GM13976 (cell line): Measurements from ENCODE around the gene DLX6.

Source experiments
- DNase-seq: peaks from one replicate; pipeline ENCODE4 v3.0.0; 2012; ENCODE audit warnings: low spot score
- in situ Hi-C: fragments of 300-500 bp; cut with MboI; formaldehyde crosslinking; loops from one replicate; pipeline ENCODE4 v1.12.0; 2022; ENCODE audit warnings: low sequenced_read_pairs, mixed read lengths, inconsistent platforms; ENCODE audit not compliant: unreplicated experiment
- TF ChIP-seq, protein P1 (sequence below): IDR thresholded peaks from 2 replicates; pipeline ENCODE4 v1.5.1; 2012; ENCODE audit warnings: borderline replicate concordance, mild to moderate bottlenecking; ENCODE audit not compliant: insufficient read depth; ENCODE audit errors: extremely low read depth, missing control alignments, control extremely low read depth

DLX6 gene

DNA sequence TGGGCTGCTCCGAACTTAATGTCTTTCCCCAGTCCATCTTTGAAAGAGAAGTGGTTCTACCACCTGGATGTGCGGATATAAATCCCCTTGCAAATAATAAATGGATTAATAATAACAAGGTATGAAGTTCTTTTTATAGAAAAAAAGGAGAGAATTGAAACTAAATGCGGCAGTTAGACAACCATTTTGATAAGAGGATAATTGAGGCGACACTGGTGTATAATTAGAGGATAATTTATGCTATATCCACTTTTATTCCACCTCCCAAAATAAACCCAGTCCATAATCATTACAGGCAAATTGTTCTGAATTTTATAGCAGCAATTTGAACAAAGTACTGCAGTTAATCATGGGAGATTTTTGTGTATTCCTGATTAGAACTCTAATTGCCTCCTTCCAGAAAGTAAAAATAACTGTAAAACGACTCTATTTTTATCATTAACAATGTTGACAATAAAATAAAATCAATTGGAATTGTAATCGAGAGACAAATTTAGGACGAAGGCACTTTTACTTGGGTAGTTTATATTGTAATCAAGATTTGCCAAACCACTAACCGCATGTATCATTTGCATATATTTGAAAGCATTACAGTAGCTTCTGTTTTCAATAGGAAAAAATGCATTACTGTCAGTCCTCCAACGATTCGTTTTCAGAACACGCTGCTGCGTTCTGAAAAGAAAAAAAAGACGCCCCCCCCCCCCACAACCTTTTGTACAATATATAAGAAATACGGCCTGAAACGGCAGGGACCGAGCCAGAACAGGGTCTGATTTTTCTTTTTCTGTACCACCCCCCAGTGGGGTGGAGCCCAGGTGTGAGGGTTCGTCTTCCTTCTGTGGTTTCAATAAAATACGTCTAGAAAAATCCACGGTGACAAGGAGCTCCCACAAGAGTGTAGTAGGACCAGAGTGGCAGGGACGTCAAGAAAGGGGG, 838 bp upstream of the DLX6 start:
- DNase-seq = no peak
- in situ Hi-C loops = no loop called here
- TF ChIP-seq, protein P1, sequence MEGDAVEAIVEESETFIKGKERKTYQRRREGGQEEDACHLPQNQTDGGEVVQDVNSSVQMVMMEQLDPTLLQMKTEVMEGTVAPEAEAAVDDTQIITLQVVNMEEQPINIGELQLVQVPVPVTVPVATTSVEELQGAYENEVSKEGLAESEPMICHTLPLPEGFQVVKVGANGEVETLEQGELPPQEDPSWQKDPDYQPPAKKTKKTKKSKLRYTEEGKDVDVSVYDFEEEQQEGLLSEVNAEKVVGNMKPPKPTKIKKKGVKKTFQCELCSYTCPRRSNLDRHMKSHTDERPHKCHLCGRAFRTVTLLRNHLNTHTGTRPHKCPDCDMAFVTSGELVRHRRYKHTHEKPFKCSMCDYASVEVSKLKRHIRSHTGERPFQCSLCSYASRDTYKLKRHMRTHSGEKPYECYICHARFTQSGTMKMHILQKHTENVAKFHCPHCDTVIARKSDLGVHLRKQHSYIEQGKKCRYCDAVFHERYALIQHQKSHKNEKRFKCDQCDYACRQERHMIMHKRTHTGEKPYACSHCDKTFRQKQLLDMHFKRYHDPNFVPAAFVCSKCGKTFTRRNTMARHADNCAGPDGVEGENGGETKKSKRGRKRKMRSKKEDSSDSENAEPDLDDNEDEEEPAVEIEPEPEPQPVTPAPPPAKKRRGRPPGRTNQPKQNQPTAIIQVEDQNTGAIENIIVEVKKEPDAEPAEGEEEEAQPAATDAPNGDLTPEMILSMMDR = no peak

DNA sequence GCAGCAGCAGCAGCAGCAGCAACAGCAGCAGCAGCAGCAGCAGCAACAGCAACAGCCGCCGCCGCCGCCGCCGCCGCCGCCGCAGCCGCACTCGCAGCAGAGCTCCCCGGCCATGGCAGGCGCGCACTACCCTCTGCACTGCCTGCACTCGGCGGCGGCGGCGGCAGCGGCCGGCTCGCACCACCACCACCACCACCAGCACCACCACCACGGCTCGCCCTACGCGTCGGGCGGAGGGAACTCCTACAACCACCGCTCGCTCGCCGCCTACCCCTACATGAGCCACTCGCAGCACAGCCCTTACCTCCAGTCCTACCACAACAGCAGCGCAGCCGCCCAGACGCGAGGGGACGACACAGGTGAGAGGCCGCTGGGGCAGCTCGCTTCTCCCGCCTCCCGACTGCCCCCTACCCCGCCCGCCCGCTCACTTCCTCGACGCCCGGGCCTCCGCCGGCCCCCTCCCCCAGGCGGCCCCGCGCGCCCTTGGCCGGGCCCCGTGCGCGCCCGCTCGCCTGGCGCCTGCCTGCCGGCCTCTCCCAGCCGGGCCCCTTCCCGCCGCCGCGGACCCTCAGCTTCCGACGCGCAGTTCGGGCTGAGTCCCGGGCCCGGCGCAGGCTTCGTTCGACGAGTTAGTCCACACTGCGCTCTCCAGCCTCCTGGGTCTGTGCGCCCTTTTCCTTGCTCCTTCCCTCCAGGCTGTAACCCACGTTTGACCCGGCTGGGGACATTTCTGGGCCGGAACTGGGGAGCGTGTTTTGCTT, 882 bp downstream of the DLX6 start:
- TF ChIP-seq, protein P1 = no peak
- in situ Hi-C loops = no loop called here
- peak; percentile 66 for DNase-seq

DNA sequence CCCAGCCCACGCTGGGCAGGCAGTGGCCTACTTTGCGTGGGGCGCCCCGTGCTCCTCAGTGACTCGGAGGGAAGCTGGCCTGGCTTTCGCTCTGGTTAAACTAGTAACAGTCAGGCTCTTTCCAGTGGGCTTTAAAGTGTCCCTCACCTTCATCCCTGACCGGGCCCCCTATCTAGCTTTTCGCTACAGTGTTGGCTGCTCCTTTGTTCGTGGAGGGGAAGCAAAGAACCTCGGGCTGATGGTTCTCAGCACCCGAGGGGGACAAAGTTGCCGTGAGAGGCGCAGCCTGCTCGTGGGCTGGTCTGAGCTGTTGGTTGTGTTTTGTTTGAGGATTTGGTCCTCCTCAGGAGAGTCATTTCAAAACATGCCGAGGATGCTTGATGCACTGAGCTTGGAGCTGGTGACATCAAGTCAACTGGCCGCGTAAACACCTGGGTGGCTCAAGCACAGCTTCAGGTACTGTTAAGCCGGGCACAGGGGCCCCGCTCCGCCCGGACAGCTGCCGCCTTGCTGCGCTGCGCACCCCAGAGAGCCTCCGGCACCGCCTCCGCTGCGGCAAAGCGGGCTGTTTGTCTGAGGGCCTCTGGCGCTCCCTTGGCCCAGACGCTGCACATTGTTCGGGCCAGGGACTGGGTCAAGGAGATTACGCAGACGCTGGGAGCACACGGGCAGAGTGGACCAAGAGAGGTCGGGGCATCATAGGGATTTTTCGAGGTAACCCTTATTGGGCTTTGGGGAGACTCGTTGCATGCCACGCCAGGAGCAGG, 1.6 kb downstream of the DLX6 start:
- TF ChIP-seq, protein P1 = no peak
- DNase-seq = no peak
- in situ Hi-C loops = no loop called here

DNA sequence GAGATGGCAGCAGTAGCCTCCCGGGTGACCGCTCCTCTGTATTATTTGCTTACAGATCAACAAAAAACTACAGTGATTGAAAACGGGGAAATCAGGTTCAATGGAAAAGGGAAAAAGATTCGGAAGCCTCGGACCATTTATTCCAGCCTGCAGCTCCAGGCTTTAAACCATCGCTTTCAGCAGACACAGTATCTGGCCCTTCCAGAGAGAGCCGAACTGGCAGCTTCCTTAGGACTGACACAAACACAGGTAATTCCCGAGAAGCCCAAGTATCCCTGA, 2.2 kb downstream of the DLX6 start:
- TF ChIP-seq, protein P1 = no peak
- in situ Hi-C loops = no loop called here
- no peak for DNase-seq

DNA sequence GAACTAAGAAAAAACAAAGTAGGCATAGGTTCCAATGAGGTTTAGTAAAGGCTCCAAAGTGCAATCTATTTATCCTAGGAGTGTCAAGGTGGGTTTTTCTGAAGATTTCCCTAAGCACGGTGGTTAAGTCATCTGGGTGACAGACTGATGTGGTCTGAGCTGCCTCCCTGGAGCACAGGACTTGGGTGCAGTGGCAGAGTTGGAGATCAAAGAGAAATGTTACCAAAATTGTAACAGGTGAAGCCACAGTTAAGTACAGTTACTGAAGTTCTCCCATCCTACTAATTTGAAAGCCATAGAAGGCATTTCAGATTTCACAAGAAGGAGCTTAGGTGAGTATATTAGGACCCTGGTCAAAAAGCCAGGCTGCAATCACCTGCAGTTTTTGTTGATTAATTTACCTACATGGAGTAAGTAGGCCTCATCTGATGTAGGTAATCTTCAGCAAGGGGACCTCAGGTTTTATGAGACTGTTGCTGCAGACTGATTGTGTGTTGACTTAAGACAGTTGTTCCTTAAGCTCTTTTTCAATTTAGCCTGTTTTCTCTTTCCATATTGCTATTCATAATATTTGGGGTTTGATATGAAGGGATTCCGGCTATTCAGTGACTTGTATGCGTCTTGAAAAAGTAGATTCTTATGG, 3.0 kb downstream of the DLX6 start:
- TF ChIP-seq, protein P1 = no peak
- in situ Hi-C loops = no loop called here
- DNase-seq = no peak

- in situ Hi-C loops = no loop called here
- TF ChIP-seq, protein P1 = no peak
- no peak for DNase-seq
These were observed 4.7 kb downstream of the DLX6 start for GRCh38 chr7:97009753-97010732.
